Lower leg skin (tissue), 4 donors: ENCODE results near the gene FOXP2. TPM values are rescaled to one million over a fixed set of nuclear protein-coding genes. Genes with fewer than 3 reads are reported as not detected.

ENCODE experiments used
- DNase-seq, 2 donors: peaks; one replicate each; pipeline ENCODE4 v3.0.0-alpha.2; 2019; ENCODE audit warnings: low spot score in 2 of 2
- H3K4me3 ChIP-seq: fragments of 200-600 bp; sonication (generic); 2 replicates; pipeline ENCODE4 v1.5.1; 2017; ENCODE audit warnings: mild to moderate bottlenecking, low read depth; ENCODE audit not compliant: poor library complexity, severe bottlenecking
- POLR2A ChIP-seq, 2 donors: fragments of 450-650 bp; IDR thresholded peaks; one replicate each; pipeline ENCODE4 v1.6.1; 2016 to 2017; ENCODE audit warnings: antibody characterized with exemption in 2 of 2, mild to moderate bottlenecking in 1 of 2, moderate library complexity in 1 of 2
- WGBS, 2 donors: methylation state at CpG; one replicate each; pipeline ENCODE4 v1.1.5; 2018; 5-methylcytosine and 5-hydroxymethylcytosine counted together
- intact Hi-C: fragments of 100-400 bp; cut with DNase I; formaldehyde crosslinking; loops from one replicate; pipeline ENCODE4 v1.15.0; 2023; ENCODE audit warnings: low total_unique reads
- total RNA-seq, 4 donors: library from RNA; depleted of rRNA; stranded (reverse); fragments of >200 nt; gene quantifications; one replicate each; pipeline ENCODE4 v1.1.0, GENCODE V29; 2016
- TF ChIP-seq, protein P1 (sequence below), 3 donors: fragments of 450-650 bp; IDR thresholded peaks; one replicate each; pipeline ENCODE4 v1.5.1; 2016; ENCODE audit warnings: antibody characterized with exemption in 3 of 3, mild to moderate bottlenecking in 3 of 3, moderate library complexity in 2 of 3

The FOXP2 gene
- total RNA-seq, 4 donors from 2014 or later = 11.9 to 23.6 (median 18.8) TPM

DNA sequence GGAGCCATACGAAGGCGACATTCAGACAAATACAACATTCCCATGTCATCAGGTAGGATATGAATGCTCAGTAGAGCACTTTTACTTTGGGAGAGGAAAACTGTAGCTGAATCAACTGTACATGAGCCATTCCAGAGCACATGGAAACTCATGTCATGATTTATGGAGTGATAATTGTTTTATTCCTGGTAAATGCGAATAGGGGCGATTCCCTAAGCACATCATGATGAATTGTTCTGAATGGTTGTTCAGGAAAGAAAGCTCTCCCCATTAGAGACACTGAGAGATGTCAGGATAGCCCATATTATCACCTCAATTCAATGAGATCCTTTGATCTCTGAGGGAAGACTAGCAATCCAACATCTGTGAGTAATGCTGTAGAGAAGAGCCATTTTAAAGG, 243.6 kb downstream of the FOXP2 start:
- intact Hi-C loops = no loop called here
- no peak for DNase-seq
- TF ChIP-seq, protein P1, sequence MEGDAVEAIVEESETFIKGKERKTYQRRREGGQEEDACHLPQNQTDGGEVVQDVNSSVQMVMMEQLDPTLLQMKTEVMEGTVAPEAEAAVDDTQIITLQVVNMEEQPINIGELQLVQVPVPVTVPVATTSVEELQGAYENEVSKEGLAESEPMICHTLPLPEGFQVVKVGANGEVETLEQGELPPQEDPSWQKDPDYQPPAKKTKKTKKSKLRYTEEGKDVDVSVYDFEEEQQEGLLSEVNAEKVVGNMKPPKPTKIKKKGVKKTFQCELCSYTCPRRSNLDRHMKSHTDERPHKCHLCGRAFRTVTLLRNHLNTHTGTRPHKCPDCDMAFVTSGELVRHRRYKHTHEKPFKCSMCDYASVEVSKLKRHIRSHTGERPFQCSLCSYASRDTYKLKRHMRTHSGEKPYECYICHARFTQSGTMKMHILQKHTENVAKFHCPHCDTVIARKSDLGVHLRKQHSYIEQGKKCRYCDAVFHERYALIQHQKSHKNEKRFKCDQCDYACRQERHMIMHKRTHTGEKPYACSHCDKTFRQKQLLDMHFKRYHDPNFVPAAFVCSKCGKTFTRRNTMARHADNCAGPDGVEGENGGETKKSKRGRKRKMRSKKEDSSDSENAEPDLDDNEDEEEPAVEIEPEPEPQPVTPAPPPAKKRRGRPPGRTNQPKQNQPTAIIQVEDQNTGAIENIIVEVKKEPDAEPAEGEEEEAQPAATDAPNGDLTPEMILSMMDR (IDR thresholded peaks at IDR 0.05) = no peak
- TF ChIP-seq POLR2A (IDR thresholded peaks at IDR 0.05) = no peak
- H3K4me3 ChIP-seq = no peak overlapping the region
- WGBS, 2 donors = 78 to 86% methylated on average over 4 of the region's 4 CpGs

DNA sequence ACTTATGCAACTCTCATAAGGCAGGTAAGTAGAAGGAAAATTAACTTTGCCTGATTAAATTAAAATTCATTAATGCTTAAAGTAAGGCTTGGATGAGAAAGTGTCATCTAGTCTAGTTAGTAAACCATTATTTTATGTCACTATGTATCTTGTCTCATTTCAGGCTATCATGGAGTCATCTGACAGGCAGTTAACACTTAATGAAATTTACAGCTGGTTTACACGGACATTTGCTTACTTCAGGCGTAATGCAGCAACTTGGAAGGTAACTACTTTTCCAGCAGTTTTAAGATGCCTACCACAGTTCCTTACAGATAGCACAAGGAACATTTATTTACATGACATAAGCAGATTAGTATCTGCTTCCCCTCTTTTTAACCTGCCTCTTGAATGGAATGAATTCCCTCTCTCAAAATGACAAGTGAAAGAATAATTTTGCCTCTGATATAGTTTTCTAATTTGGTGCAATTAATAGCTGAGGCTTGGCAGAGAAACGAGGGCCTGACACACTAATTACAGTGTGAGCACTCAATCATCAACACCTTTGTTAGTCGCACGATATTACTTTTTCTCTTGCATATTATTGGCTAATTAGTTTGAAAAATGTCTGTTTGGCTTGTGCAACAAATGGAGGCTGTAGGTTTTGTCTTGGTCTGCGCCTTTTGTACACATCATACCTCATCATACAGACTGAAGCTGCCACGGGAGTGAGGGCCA, 245.0 kb downstream of the FOXP2 start:
- WGBS, 2 donors = 52 to 61% methylated on average over 7 of the region's 7 CpGs
- intact Hi-C loops = no loop called here
- DNase-seq = no peak

GRCh38 chr7:114660126-114660486, 245.5 kb downstream of the FOXP2 start:
- TF ChIP-seq POLR2A (IDR thresholded peaks at IDR 0.05) = no peak
- TF ChIP-seq, protein P1 (IDR thresholded peaks at IDR 0.05) = no peak
- intact Hi-C loops = no loop called here
- WGBS, 2 donors = 6 to 12% methylated on average over 1 of the region's 1 CpG
- H3K4me3 ChIP-seq = no peak overlapping the region
- no peak for DNase-seq

More for the DNA sequence above, 245.0 kb downstream of the FOXP2 start:
- TF ChIP-seq, protein P1 (IDR thresholded peaks at IDR 0.05) = no peak
- TF ChIP-seq POLR2A (IDR thresholded peaks at IDR 0.05) = no peak
- H3K4me3 ChIP-seq = no peak overlapping the region

GRCh38 chr7:114660753-114661152, 246.1 kb downstream of the FOXP2 start:
- TF ChIP-seq, protein P1 (IDR thresholded peaks at IDR 0.05) = no peak
- intact Hi-C loops = no loop called here
- DNase-seq = no peak
- H3K4me3 ChIP-seq = no peak overlapping the region
- WGBS, 2 donors = 94 to 95% methylated on average over 2 of the region's 2 CpGs

GRCh38 chr7:114662002-114662677, 247.5 kb downstream of the FOXP2 start:
- WGBS, 2 donors = 76 to 80% methylated on average over 6 of the region's 6 CpGs
- no peak for DNase-seq
- H3K4me3 ChIP-seq = no peak overlapping the region
- intact Hi-C loops = no loop called here
- TF ChIP-seq, protein P1 (IDR thresholded peaks at IDR 0.05) = no peak
- no peak for TF ChIP-seq POLR2A (IDR thresholded peaks at IDR 0.05)
